ENCODE results near the gene PEPD. TPM values are rescaled to one million over a fixed set of nuclear protein-coding genes. Genes with fewer than 3 reads are reported as not detected.

The PEPD gene
- total RNA-seq, 4 donors from 2014 or later: 33.9 to 57.0 (median 45.0) TPM

DNA sequence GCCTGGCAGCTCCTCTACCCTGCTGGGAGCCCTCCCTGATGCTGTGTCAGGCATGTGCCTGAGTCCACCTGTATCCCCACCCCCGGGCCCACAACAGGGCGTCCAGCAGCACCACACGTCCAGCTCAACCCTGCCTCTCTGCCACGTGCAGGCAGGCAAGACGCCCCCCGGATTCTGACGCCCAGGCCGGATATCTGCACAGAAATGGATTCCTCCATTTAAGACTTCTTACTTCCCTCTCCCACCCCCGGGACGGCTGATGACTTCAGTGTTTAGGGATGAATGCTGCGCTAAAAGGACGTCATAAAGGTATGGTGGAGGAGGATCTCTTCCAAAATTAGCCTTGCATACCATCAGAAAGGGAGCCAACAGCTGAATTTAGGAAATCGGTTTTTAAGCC is 10.2 kb downstream of the PEPD start:
- in situ Hi-C loops (cut with MboI; ENCODE audit: low sequenced_read_pairs in 4 of 4): no loop called here
- DNase-seq (no peak), ATAC-seq (no peak)
- Histone ChIP-seq H3K4me1 (peaks cover 9 to 28% of the 10 kb centered on the region in 2 donors), H3K27me3 (no peaks in the 10 kb centered on the region), H3K9me3 (no peaks in the 10 kb centered on the region), H3K4me3 (no peak overlapping the region), H3K27ac (no peak overlapping the region), H3K36me3 (peaks cover 0 to 7% of the 10 kb centered on the region in 2 donors)
- TF ChIP-seq POLR2A (IDR thresholded peaks at IDR 0.05): no peak
- TF ChIP-seq, protein P1, sequence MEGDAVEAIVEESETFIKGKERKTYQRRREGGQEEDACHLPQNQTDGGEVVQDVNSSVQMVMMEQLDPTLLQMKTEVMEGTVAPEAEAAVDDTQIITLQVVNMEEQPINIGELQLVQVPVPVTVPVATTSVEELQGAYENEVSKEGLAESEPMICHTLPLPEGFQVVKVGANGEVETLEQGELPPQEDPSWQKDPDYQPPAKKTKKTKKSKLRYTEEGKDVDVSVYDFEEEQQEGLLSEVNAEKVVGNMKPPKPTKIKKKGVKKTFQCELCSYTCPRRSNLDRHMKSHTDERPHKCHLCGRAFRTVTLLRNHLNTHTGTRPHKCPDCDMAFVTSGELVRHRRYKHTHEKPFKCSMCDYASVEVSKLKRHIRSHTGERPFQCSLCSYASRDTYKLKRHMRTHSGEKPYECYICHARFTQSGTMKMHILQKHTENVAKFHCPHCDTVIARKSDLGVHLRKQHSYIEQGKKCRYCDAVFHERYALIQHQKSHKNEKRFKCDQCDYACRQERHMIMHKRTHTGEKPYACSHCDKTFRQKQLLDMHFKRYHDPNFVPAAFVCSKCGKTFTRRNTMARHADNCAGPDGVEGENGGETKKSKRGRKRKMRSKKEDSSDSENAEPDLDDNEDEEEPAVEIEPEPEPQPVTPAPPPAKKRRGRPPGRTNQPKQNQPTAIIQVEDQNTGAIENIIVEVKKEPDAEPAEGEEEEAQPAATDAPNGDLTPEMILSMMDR (IDR thresholded peaks at IDR 0.05 in 4 of 5, conservative IDR thresholded peaks at IDR 0.05 in 1 of 5): no peak
- intact Hi-C loops (cut with DNase I; ENCODE audit: low total_unique reads): no loop called here

DNA sequence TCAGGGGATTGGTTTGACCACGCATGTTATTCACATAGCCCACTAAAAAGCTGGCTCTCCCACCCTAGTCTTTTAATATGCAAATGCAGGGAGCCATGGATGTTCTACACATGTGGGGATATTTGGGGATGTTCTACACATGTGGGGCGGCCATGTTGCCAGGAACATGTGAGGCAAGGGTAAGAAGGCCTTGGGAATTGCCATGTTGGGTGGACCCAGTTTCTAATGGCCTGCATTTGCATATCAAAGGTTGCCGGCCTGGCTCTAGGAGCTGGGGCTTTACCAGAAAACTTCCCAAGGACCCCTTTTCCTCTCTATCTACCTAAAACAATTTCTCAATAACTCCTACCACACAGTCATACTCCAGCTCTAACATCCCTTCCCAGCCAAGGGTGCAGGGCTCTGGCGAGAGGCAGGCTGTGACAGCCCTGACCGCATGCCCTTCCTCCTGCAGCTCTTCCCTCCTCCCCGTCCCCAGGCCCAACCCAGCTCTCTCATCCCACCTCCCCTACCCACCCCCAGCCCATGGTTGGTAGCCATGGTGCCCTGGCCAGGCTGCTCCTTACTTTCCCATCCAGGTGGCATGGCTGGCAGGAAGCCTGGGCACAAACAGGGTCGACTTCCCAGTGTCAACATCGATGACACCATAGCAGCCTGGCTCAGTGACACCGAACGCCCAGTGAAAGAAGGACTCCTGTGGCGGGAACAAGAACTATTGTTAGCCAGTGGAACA is 11.0 kb downstream of the PEPD start:
- Histone ChIP-seq H3K27ac (no peak overlapping the region), H3K9me3 (no peaks in the 10 kb centered on the region), H3K27me3 (no peaks in the 10 kb centered on the region), H3K4me3 (no peak overlapping the region), H3K4me1 (peaks cover 9 to 26% of the 10 kb centered on the region in 2 donors), H3K36me3 (peaks cover 0 to 7% of the 10 kb centered on the region in 2 donors)
- intact Hi-C loops (cut with DNase I; ENCODE audit: low total_unique reads): no loop called here
- in situ Hi-C loops (cut with MboI; ENCODE audit: low sequenced_read_pairs in 4 of 4): no loop called here
- DNase-seq (no peak), ATAC-seq (no peak)
- TF ChIP-seq, protein P1 (IDR thresholded peaks at IDR 0.05 in 4 of 5, conservative IDR thresholded peaks at IDR 0.05 in 1 of 5): no peak
- no peak for TF ChIP-seq POLR2A (IDR thresholded peaks at IDR 0.05)

DNA sequence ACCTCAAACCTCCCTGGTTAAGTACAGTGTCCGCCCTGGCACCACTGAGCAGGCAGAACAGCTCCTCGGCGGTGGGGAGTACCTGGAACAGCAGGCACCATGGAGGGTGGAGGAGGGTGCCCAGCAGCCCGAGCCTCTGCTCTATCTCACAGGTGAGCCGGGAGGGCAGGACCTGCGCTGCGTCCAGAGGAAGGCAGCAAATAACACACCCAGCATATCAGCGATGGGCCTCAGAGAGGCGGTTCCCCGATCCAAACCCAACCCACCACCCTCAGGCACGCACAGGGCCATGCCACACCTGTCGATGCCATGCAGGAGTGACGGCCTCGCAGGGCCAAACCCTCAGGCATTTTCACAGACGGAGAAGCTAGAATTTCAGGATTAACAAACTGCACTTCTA is 11.8 kb downstream of the PEPD start:
- Histone ChIP-seq H3K9me3 (no peaks in the 10 kb centered on the region), H3K27me3 (no peaks in the 10 kb centered on the region), H3K27ac (peak overlapping the region in 3 of 4 donors; percentile 45 to 74 (median 71)), H3K4me3 (no peak overlapping the region), H3K4me1 (peaks cover 9 to 21% of the 10 kb centered on the region in 2 donors), H3K36me3 (peaks cover 0 to 7% of the 10 kb centered on the region in 2 donors)
- in situ Hi-C loops (cut with MboI; ENCODE audit: low sequenced_read_pairs in 4 of 4) (no loop called here), intact Hi-C loops (cut with DNase I; ENCODE audit: low total_unique reads) (no loop called here)
- TF ChIP-seq, protein P1 (IDR thresholded peaks at IDR 0.05 in 4 of 5, conservative IDR thresholded peaks at IDR 0.05 in 1 of 5): no peak
- TF ChIP-seq POLR2A (IDR thresholded peaks at IDR 0.05): no peak
- no peak for ATAC-seq
- DNase-seq: no peak

DNA sequence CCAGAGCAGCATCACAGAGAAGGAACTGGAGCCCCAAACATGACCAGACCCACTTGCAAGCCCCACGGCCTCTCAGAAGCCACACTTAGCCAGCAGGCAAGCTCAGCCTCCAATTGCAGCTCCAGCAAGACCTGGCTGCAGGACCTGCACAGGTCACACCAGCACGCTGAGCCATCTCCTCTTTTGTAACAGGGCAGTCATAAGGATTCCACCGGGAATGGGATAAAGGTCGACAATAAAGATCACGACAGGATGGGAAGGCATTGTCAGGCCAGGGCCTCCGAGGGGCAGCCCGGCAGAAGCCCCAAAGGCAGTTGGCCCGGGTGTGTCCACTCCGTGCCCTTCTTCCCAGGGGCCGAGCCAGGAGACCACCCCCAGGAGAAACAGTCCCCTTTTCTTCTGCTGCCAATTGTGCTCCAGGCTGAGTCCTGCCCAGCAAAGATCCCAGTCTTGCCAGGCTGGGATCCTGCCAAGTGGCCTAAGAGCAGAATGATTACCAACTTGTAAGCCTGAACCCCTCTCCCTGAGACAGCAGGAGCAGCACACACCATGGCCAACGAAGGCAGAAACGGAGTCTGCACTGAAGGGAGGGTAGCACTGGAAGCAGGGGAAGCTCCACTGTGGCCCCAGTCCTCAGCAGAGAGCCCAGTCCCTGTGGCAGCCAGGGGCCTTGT is 12.5 kb downstream of the PEPD start:
- H3K27ac ChIP-seq: peak overlapping the region in 3 of 4 donors; percentile 45 to 74 (median 71)
- H3K27me3 ChIP-seq: no peaks in the 10 kb centered on the region
- peaks cover 9 to 21% of the 10 kb centered on the region in 2 donors for H3K4me1 ChIP-seq
- H3K9me3 ChIP-seq: no peaks in the 10 kb centered on the region
- peaks cover 0 to 7% of the 10 kb centered on the region in 2 donors for H3K36me3 ChIP-seq
- in situ Hi-C loops (cut with MboI; ENCODE audit: low sequenced_read_pairs in 4 of 4) (no loop called here), intact Hi-C loops (cut with DNase I; ENCODE audit: low total_unique reads) (no loop called here)
- DNase-seq: peak; percentile 16 to 51
- ATAC-seq: peak; percentile 88
- no peak for TF ChIP-seq POLR2A (IDR thresholded peaks at IDR 0.05)
- TF ChIP-seq, protein P1 (IDR thresholded peaks at IDR 0.05 in 4 of 5, conservative IDR thresholded peaks at IDR 0.05 in 1 of 5): no peak
- H3K4me3 ChIP-seq: no peak overlapping the region
